Kidney (tissue), 14 donors: ENCODE measurements around the gene NUDT16L1. TPM values are rescaled to one million over a fixed set of nuclear protein-coding genes. Genes with fewer than 3 reads are reported as not detected.
A peak's percentile ranks its signal among the peaks of the same experiment; 100 is the strongest.

ENCODE experiments used
- DNase-seq, 5 donors: peaks; one replicate each; pipeline ENCODE4 v3.0.0-alpha.2; 2013 to 2020
- FAIRE-seq: peaks from 2 replicates; lab custom pipeline; 2012; peaks lifted over from hg19 to GRCh38; lab: Jason Lieb, UNC
- H3K27ac ChIP-seq, 2 donors: one replicate each; pipeline ENCODE4 v1.7.0; 2013; ENCODE audit warnings: low read depth in 2 of 2, low read length in 2 of 2, inconsistent platforms in 1 of 2
- H3K27me3 ChIP-seq: one replicate; pipeline ENCODE4 v1.7.1; 2013; ENCODE audit warnings: low read length, inconsistent platforms; ENCODE audit not compliant: control insufficient read depth, insufficient read depth
- H3K36me3 ChIP-seq, 3 donors: one replicate each; pipeline versions ENCODE4 v1.7.0 to v1.7.1; 2013; ENCODE audit warnings: low read length in 3 of 3, control low read depth in 1 of 3, inconsistent platforms in 1 of 3; ENCODE audit not compliant: insufficient read depth in 3 of 3, control insufficient read depth in 2 of 3
- H3K4me1 ChIP-seq, 3 donors: one replicate each; pipeline versions ENCODE4 v1.7.0 to v1.7.1; 2013; ENCODE audit warnings: low read length in 3 of 3, inconsistent platforms in 1 of 3, low read depth in 1 of 3; ENCODE audit not compliant: control insufficient read depth in 2 of 3, insufficient read depth in 2 of 3
- H3K4me3 ChIP-seq, 3 donors: one replicate each; pipeline versions ENCODE4 v1.7.0 to v1.8.1; 2013; ENCODE audit warnings: low read length in 3 of 3, control low read depth in 1 of 3, inconsistent platforms in 1 of 3
- H3K9ac ChIP-seq, 3 donors: one replicate each; pipeline versions ENCODE4 v1.7.0 to v1.7.1; 2013; ENCODE audit warnings: low read length in 3 of 3, control low read depth in 1 of 3, inconsistent platforms in 1 of 3
- H3K9me3 ChIP-seq, 3 donors: one replicate each; pipeline versions ENCODE4 v1.7.0 to v1.7.1; 2013; ENCODE audit warnings: low read length in 3 of 3, control low read depth in 1 of 3, inconsistent platforms in 1 of 3; ENCODE audit not compliant: control insufficient read depth in 2 of 3, insufficient read depth in 1 of 3
- CTCF ChIP-seq: IDR thresholded peaks from 3 replicates; pipeline ENCODE4 v1.5.1; 2012; ENCODE audit warnings: mild to moderate bottlenecking, moderate library complexity, borderline replicate concordance; ENCODE audit not compliant: insufficient read depth; ENCODE audit errors: extremely low read depth
- intact Hi-C: fragments of 100-400 bp; cut with DNase I; formaldehyde crosslinking; loops from one replicate; pipeline ENCODE4 v1.11.1; 2022
- polyA plus RNA-seq: library from polyadenylated mRNA; stranded (reverse); fragments of 350-450 nt; fragmentation: Illumina TruSeq; extraction: RNeasy Lipid Tissue Mini Kit (QIAGEN cat#74804); gene quantifications from one replicate; pipeline ENCODE4 v1.2.3, GENCODE V29; 2014; ENCODE audit warnings: low read depth, low replicate concordance; ENCODE audit not compliant: insufficient read depth
- total RNA-seq: library from RNA; stranded (reverse); fragmentation: NEBNext Ultra II Directional; extraction: Animal tissue kit (Norgen Biotek cat#: 25700); gene quantifications from one replicate; pipeline ENCODE4 v1.2.1, GENCODE V29; 2021
- donor health status: control.
- donor health status: control.
- donor health status: control.
- donor health status: control.
- donor health status: control.
- donor health status: DM: yes; HTN: yes; CAD: no.
- donor health status: Normal renal cell carcinoma (clear cell type).

The NUDT16L1 gene
- total and polyA plus RNA-seq, 2 donors from 2014 or later: 30.6 to 69.4 TPM

- Histone ChIP-seq H3K27ac (peak overlapping the region; percentile 57 to 91), H3K9ac (peak overlapping the region in 1 of 3 donors; percentile 31), H3K4me3 (no peak overlapping the region), H3K27me3 (no peaks in the 10 kb centered on the region), H3K36me3 (peaks cover 5 to 20% (median 10%) of the 10 kb centered on the region in 3 donors), H3K4me1 (peaks cover 0 to 35% (median 26%) of the 10 kb centered on the region in 3 donors), H3K9me3 (no peaks in the 10 kb centered on the region)
- DNase-seq (peak in 1 of 5 donors; percentile 72), FAIRE-seq (no peak)
- intact Hi-C loops: no loop called here
- TF ChIP-seq CTCF: no peak
These were observed 8.6 kb downstream of the NUDT16L1 start for GRCh38 chr16:4701791-4702465.

DNA sequence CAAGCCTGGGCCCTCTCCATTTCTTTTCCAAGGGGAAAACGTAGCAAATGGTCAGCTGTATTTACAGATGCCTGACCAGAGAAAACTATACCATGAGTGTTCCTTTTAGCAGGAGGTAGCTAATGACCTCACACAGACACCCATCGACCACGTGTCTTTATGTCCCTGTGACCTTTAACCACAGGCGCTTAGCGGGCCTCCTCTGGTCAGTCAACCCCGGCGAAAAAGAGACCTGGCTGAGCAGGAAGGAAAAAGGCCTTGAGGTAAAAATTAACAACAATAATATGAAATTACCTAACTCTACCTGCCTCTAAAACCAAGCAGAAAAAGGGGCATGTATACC, 9.1 kb downstream of the NUDT16L1 start:
- H3K27ac ChIP-seq: peak overlapping the region; percentile 90 to 91
- TF ChIP-seq CTCF: no peak
- DNase-seq (peak in 1 of 5 donors; percentile 72), FAIRE-seq (no peak)
- H3K4me3 ChIP-seq: peak overlapping the region in 2 of 3 donors; percentile 6 to 25
- H3K4me1 ChIP-seq: peaks cover 0 to 35% (median 25%) of the 10 kb centered on the region in 3 donors
- H3K9me3 ChIP-seq: no peaks in the 10 kb centered on the region
- H3K9ac ChIP-seq: peak overlapping the region in 1 of 3 donors; percentile 31
- no peaks in the 10 kb centered on the region for H3K27me3 ChIP-seq
- H3K36me3 ChIP-seq: peaks cover 5 to 20% (median 10%) of the 10 kb centered on the region in 3 donors
- intact Hi-C loops: no loop called here

DNA sequence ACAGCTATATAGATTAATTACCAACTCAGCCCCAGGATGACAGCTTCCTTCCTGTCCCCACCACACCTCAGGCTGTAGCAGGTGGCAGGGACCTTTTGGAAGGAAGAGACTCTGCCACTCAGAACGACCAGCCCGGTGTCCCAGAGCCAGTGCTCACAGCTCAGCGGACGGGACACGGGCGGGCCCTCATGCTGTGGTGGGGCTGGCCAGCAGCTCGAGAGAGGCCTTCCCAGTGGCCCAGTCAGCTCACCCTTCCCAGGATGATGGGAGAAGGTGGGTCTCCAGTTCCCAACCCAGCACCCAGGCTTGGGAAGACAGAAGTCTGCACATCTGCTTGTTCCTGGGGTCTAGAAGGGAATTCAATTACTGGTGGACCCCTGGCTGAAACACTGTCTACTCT, 10.5 kb downstream of the NUDT16L1 start:
- no peak for FAIRE-seq

More for the DNA sequence above, 10.5 kb downstream of the NUDT16L1 start:
- H3K4me1 ChIP-seq: peaks cover 0 to 35% (median 25%) of the 10 kb centered on the region in 3 donors
- intact Hi-C loops: no loop called here
- no peaks in the 10 kb centered on the region for H3K9me3 ChIP-seq
- H3K27me3 ChIP-seq: no peaks in the 10 kb centered on the region
- peak overlapping the region in 1 of 3 donors; percentile 26 for H3K9ac ChIP-seq
- TF ChIP-seq CTCF: no peak
- H3K36me3 ChIP-seq: peaks cover 5 to 20% (median 10%) of the 10 kb centered on the region in 3 donors
- DNase-seq: peak in 1 of 5 donors; percentile 46
- H3K27ac ChIP-seq: peak overlapping the region; percentile 73 to 82
- H3K4me3 ChIP-seq: no peak overlapping the region
